GM06990 (cell line): Measurements from ENCODE around the gene RASA3.
"Not testable (repeated sequence)": the region's sequence is repeated elsewhere in the genome, so short reads cannot be mapped to it uniquely, and the experiment has no call there.

ENCODE experiments used
- DNase-seq: peaks from one replicate; pipeline ENCODE4 v3.0.0-alpha.2; 2011; ENCODE audit not compliant: insufficient read length; ENCODE audit errors: extremely low read depth
- H3K27me3 ChIP-seq: replicated peaks from 2 replicates; pipeline ENCODE4 v1.6.0; 2011; ENCODE audit warnings: low read length; ENCODE audit not compliant: control insufficient read depth, insufficient read depth
- H3K36me3 ChIP-seq: 2 replicates; pipeline ENCODE4 v1.5.1; 2011; ENCODE audit warnings: low read length; ENCODE audit not compliant: control insufficient read depth, insufficient read depth
- H3K4me3 ChIP-seq: replicated peaks from 2 replicates; pipeline ENCODE4 v1.5.1; 2011; ENCODE audit warnings: low read depth, mild to moderate bottlenecking, control low read depth, low read length
- TF ChIP-seq, protein P1 (sequence below): IDR thresholded peaks from 2 replicates; pipeline ENCODE4 v1.5.1; 2011; ENCODE audit warnings: low read length, control low read depth, mild to moderate bottlenecking, inconsistent platforms; ENCODE audit not compliant: insufficient read depth, poor library complexity, severe bottlenecking

Gene RASA3

DNA sequence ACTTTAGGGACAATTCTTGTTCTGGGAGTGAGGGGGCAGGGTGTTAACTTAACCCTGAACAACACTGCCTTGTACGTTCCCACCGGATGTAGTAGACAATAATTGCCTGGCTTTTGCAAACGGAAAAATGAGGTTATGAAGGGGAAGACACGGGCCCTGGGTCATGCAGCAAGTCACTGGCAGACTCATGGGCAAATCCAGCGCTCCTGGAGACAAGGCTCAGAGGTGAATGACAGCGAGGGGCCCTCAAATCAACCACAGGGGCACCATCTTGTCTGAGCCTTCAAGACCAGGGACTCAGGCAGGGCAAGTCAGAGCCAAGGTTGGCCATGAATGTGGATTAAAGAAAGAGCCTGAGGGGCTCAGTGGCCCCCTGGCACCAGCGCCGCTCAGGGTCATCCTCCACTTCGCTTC lies 2.8 kb downstream of the RASA3 start:
- no peak for DNase-seq
- peak overlapping the region; percentile 91 for H3K4me3 ChIP-seq
- no peaks in the 10 kb centered on the region for H3K27me3 ChIP-seq
- TF ChIP-seq, protein P1, sequence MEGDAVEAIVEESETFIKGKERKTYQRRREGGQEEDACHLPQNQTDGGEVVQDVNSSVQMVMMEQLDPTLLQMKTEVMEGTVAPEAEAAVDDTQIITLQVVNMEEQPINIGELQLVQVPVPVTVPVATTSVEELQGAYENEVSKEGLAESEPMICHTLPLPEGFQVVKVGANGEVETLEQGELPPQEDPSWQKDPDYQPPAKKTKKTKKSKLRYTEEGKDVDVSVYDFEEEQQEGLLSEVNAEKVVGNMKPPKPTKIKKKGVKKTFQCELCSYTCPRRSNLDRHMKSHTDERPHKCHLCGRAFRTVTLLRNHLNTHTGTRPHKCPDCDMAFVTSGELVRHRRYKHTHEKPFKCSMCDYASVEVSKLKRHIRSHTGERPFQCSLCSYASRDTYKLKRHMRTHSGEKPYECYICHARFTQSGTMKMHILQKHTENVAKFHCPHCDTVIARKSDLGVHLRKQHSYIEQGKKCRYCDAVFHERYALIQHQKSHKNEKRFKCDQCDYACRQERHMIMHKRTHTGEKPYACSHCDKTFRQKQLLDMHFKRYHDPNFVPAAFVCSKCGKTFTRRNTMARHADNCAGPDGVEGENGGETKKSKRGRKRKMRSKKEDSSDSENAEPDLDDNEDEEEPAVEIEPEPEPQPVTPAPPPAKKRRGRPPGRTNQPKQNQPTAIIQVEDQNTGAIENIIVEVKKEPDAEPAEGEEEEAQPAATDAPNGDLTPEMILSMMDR: no peak
- peaks cover 1% of the 10 kb centered on the region; the same call in 1 of the 2 replicates for H3K36me3 ChIP-seq

DNA sequence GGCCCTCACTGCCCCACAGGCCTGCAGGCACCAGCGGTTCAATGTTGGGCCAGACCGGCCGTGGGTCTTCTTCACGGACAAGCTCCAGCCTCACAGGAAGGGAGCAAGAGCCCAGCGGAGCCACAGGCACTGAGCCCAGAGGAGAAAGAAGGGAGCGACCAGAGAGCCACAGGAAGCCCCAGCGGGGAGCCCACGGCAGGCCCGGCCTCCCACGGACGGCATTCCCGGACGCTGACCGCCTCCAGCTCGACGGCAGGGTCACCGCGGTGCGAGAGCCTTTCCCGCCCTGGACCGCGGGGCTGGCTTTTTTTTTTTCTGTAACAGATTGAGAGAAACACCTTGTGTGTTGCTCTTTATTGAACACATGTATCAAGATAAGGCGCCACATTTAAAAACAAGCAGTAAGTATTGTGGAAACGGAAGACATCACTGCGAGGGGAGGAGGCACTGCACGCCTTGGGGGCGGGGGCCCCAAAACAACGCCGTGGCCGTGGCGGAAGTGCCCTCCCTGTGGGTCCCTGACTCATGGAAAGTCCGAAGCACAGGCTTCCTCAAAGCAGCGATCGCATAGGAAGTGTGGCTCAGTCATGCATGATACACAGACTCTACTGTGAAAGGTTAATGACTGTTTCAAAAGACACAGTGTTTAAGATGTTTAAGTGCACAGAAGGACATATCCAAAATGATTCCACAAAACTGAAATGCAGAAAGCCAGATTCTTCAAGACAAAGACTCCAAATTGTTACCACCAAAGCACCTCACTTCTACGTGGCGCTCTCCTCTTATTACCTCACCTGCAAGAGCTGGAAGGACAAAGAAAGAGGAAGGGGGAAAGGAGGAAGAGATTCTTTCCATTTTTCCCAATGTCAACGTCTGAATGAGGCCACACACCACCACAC lies 3.5 kb downstream of the RASA3 start:
- DNase-seq: peak; percentile 90
- no peaks in the 10 kb centered on the region for H3K27me3 ChIP-seq
- H3K36me3 ChIP-seq: peaks cover 1% of the 10 kb centered on the region; the same call in 1 of the 2 replicates
- TF ChIP-seq, protein P1: no peak
- H3K4me3 ChIP-seq: peak overlapping the region; percentile 91

DNA sequence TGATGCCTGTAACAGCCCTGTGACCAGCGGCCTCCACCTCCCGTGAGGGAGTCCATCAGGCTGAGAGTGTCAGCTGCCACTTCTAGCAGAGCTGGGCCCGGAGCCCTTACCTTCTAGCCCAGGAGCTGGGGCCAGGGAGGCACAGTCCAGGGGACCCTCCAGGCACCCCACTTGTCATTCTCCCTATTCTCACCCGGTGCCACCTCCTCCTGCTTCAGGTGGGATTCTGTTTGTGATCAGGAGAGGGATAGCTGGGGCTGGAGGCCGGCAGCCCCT lies 4.1 kb downstream of the RASA3 start:
- peak overlapping the region; percentile 91 for H3K4me3 ChIP-seq
- H3K36me3 ChIP-seq: peaks cover 1% of the 10 kb centered on the region; the same call in 1 of the 2 replicates
- no peak for DNase-seq
- H3K27me3 ChIP-seq: no peaks in the 10 kb centered on the region
- TF ChIP-seq, protein P1: no peak

DNA sequence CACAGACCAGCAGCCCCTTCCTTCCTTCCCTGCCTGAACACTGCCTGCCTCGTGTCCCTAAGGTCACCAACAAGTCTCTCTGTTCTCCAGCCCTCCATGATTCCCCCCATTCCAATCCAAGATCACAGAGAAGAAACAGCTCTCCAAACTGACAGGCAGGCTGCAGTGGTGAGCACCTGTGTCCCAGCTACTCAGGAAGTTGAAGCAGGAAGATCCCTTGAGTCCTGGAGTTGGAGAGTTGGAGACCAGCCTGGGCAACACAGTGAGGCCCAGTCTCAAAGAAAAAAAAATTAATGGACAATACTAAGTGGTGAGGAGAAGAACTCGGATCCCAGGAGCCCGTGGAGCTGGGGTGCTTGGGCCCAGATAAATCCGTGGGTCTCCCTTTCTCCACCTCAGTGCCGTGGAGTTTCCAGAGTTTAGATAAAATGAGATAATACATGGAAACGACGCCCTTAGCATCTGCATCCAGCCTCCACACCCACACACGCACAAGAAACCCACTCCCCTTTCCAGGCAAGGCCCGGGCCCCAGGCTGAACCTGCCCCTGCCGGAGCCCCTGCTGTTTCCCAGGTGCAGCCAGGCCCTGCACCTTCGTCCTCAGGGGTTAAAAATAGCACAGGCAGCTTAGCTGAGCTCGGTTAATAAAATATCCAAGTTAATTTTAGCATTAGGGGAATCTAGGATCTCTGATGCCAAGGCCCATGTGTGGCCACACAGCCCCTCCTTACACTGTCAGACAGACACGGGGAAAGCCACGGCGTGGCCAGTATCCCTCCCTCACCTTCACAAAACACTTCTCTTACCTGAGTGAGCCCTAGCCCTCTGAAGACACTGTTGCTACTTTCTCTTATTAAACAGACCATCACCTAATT lies 4.7 kb downstream of the RASA3 start:
- Histone ChIP-seq H3K4me3 (peak overlapping the region; percentile 91; the same call in 1 of the 2 replicates), H3K36me3 (peaks cover 1% of the 10 kb centered on the region; the same call in 1 of the 2 replicates), H3K27me3 (no peaks in the 10 kb centered on the region)
- DNase-seq: no peak
- TF ChIP-seq, protein P1: no peak

DNA sequence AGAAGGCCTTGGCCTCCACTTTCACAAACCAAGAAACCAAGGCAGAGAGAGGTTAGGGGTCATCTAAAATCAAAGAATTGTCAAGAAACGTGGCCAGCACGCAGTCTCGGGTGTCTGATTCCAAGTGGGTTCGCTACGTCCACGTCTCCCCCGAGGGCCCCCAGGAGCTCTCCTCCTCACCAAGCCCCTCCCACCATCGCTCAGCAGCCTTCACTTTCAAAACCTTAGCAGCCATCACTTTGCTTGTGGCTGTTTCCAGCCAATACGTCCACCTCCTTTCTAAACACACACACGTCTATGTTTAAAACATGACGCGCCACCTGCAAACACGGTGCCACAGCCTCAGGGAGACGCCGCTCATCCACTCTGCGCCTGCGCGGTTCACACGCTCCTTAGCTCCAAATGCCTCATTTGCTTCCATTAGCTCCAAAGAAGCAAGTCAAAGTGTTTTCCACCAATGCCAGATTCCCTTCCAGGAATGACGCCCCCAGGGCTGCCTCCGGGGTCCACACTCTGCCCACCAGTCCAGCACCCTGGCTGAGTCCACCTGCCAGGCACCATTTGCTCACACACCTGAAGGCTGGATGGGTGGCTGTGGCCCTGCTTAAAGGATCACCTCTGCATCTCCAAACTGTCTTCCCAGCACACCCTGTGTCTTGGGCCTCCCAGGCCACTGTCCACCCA lies 5.5 kb downstream of the RASA3 start:
- Histone ChIP-seq H3K27me3 (no peaks in the 10 kb centered on the region), H3K4me3 (no peak overlapping the region), H3K36me3 (peaks cover 1% of the 10 kb centered on the region)
- TF ChIP-seq, protein P1: no peak
- DNase-seq: no peak

DNA sequence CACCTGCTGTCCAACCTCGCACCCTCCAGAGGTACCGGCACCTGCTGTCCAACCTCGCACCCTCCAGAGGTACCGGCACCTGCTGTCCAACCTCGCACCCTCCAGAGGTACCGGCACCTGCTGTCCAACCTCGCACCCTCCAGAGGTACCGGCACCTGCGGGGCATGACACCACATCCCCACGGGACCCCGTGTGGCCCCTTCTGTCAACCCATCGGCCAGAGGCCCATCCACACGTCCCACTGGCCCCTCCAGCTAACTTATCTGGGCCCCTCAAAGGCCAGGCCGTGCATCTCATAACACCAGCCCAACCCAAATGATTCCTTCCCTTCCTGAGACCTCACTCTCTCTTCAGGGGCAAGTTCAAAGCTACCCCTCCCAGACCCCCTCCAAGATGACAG lies 6.3 kb downstream of the RASA3 start:
- H3K27me3 ChIP-seq, H3K4me3 ChIP-seq, H3K36me3 ChIP-seq, DNase-seq: not testable (repeated sequence)
